Measurements from ENCODE around the gene HSPH1. TPM values are rescaled to one million over a fixed set of nuclear protein-coding genes. Genes with fewer than 3 reads are reported as not detected.

Gene HSPH1
- total and polyA plus RNA-seq, 2 of the 13 experiments (the other 11 are each of a cell fraction or from before 2014, with no cell fraction given) = 13.0 to 62.9 TPM

- TF ChIP-seq RARA (CRISPR knock-in tag; IDR thresholded peaks at IDR 0.05) (no peak), MAFF (IDR thresholded peaks at IDR 0.05; ENCODE audit: low read depth, low read length) (no peak), EP300 (IDR thresholded peaks at IDR 0.05; ENCODE audit: low read depth in 2 of 2, low read length in 2 of 2) (no peak), EP300 (CRISPR knock-in tag; IDR thresholded peaks at IDR 0.05; ENCODE audit: borderline replicate concordance) (no peak), MTF2 (CRISPR knock-in tag; IDR thresholded peaks at IDR 0.05; ENCODE audit: borderline replicate concordance) (peak; percentile 91; the same call in 1 of the 2 replicates), ZFX (CRISPR knock-in tag; IDR thresholded peaks at IDR 0.05; ENCODE audit: low read depth) (peak; percentile 3; the same call in 1 of the 2 replicates), ARID4A (CRISPR knock-in tag; IDR thresholded peaks at IDR 0.05; ENCODE audit: borderline replicate concordance) (peak; percentile 32; the same call in 1 of the 2 replicates), GABPA (IDR thresholded peaks at IDR 0.05; ENCODE audit: low read depth, low read length) (no peak), GABPA (CRISPR knock-in tag; IDR thresholded peaks at IDR 0.05; ENCODE audit: low read depth) (no peak), ZNF816 (CRISPR knock-in tag; IDR thresholded peaks at IDR 0.05; ENCODE audit: borderline replicate concordance) (no peak), HNRNPH1 (optimal IDR thresholded peaks at IDR 0.05; ENCODE audit: low read depth, low read length) (no peak), BCL3 (CRISPR knock-in tag; IDR thresholded peaks at IDR 0.05) (no peak), ZSCAN9 (CRISPR knock-in tag; IDR thresholded peaks at IDR 0.05; ENCODE audit: borderline replicate concordance) (no peak), HMG20B (CRISPR knock-in tag; conservative IDR thresholded peaks at IDR 0.05) (0 out of 2 replicates have a peak, but pooled peaks have one; percentile 18), BCLAF1 (IDR thresholded peaks at IDR 0.05) (no peak), PRDM15 (CRISPR knock-in tag; IDR thresholded peaks at IDR 0.05) (no peak; the same call in 1 of the 2 replicates), KDM1A (CRISPR knock-in tag; IDR thresholded peaks at IDR 0.05) (no peak), NCOA5 (CRISPR knock-in tag; IDR thresholded peaks at IDR 0.05) (no peak)
Observed at GRCh38 chr13:31199849-31200636, 38.3 kb upstream of the HSPH1 start, which contains the start of gene B3GLCT (continued).

All from HepG2 (cell line).